HG03457 (cell line): ENCODE data around the gene CELF4.

Experiments
- ATAC-seq: cut with Tn5 transposase; IDR thresholded peaks from one replicate; pipeline ENCODE4 v1.9.1; 2021; ENCODE audit warnings: moderate number of reproducible peaks; ENCODE audit not compliant: unreplicated experiment

The CELF4 gene

DNA sequence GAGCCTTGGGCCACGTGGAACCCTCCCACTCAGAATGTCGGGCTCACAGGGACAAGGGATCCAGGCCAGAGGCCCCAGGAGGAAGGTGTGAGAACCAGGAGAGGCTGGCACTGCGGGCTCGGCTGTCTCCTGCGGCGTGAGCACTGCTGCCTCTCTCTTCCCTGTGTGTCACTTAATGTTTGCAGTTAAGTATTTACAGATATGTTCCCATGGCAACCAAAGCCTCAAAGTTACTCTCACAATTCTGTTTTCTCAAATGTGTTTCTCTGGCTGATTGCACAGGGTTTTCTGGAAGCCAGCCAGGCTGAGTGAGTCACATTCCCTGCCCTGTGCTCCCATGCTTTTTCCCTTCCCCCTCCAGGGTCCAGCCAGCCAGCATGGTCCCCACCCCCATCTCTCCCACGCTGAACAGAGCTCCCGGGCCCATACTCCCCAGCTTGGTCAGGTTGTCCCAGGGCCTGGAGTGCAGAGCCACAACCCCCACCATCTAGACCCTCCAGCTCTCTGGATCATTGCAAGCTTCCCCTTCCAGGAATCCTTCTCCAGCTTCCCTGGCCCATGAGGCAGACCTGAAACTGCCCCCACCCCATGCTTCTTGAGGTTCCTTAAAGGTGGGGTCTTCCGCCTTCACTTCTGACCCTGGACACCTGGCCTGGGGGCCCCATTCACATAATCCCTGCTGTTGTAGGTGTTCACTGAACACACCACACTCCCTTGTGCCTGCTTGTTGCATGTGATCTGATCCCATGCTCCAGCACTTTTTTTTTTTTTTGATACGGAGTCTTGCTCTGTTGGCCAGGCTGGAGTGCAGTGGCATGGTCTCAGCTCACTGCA lies 265.9 kb downstream of the CELF4 start:
- ATAC-seq = no peak

- ATAC-seq = no peak
Observed at GRCh38 chr18:37298816-37299215, 266.8 kb downstream of the CELF4 start.

DNA sequence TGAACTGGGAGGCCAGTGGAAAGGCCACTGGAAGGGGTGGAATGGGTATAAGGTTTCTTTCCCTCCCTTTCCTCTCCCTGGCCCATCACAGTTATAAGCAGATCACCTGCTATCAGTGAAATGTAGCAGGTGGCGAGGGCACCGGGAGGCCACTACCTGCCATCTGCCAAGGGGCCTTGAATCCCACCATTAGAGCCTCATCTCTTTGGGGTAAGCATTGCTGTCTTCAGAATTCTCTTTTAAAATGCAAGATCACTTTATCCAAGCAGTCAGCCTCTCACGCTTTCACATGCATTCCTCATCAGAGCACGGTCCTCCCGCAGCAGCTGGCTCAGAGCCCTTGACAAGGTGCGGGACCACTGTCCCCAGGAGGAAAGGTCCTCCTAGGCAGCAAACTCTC lies 268.5 kb downstream of the CELF4 start:
- ATAC-seq = no peak

GRCh38 chr18:37294951-37295350 lies 270.6 kb downstream of the CELF4 start:
- ATAC-seq = no peak

DNA sequence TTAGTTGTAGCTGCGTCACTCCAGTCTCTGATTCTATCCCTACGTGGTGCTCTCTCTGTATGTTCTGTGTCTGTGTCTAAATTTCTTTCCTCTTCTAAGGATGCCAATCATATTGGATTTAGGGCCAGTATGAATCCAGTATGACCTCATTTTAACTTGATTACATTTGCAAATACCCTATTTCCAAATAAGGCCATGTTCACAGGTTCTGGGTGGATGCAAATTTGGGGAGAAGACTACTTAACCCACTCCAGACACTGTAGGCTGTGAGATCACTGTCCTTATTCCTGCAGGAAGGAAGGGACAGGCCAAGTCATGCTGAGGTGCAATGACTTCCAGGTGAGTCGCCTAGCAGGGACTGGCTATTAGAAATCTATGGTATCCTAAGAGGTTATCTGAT lies 272.2 kb downstream of the CELF4 start:
- ATAC-seq = no peak

- ATAC-seq = no peak
Observed at GRCh38 chr18:37289423-37289822, 276.2 kb downstream of the CELF4 start.

DNA sequence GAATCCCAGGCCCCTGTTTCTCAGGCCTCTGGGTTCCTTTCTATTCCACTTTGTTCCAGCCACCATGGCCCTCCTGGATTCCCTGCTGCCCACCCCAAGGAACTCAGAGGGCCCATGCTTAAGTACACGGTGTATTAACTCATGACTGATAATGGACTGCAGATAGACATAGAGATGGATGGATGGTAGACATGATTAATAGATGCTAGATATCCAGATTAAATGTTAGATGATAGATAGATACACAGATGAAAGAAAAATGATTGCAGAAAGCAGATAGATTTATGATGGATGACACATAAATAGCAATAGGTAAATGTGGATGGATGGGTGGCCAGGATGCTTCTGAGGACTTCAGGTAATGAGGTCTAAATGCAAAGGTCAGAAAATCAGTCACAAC lies 278.0 kb downstream of the CELF4 start:
- ATAC-seq = no peak

GRCh38 chr18:37286801-37287200 lies 278.8 kb downstream of the CELF4 start:
- no peak for ATAC-seq

GRCh38 chr18:37285825-37286224 lies 279.8 kb downstream of the CELF4 start:
- ATAC-seq = no peak

DNA sequence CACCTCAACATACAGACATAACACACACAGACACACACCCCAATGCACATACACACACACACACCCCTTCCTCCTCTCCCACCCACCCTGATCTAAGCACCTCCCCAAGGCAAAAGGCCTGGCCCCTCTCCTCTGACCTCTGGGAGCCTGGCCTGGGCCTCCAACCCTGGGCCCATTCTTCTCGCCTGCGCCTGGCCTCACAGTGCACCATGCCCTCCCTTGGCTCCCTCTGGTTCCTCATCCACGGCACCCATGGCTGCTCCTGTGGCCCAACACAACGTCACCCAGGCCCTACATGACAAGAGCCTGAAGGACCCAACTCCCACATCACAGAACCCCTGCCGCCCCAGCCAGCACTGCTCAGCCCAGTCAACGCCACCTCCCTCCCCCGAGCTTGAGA lies 281.3 kb downstream of the CELF4 start:
- ATAC-seq = no peak

DNA sequence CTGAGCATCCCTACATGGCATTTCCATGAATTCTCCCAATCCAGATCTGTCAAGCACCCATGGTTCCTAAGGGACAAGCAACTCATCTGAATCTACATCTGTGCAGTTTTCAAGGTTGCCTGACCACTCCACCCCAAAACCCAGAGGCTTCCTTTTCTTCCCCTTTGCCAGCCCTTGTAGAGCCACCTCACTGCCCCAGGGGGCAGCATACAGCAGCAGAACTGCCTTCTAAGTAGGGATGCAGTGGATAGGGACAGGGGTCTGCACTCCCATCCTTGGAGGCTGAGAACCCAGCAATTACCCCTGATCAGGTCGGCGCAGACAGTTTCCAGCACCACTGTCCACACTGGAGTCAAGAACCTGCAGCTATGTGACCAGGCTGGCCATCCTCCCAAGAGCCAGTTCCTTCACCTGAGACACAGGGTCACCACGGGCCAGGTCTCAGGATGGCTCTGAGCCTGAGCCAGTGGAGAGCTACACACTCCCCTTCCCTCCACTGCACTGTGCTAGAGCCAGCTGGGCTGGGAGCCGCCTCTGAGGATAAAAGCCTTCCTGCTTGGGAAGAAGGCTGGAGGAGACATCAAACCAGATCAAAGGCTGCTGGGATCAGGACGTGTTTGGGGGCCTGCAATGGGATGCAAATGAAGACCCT lies 283.1 kb downstream of the CELF4 start:
- ATAC-seq = no peak

DNA sequence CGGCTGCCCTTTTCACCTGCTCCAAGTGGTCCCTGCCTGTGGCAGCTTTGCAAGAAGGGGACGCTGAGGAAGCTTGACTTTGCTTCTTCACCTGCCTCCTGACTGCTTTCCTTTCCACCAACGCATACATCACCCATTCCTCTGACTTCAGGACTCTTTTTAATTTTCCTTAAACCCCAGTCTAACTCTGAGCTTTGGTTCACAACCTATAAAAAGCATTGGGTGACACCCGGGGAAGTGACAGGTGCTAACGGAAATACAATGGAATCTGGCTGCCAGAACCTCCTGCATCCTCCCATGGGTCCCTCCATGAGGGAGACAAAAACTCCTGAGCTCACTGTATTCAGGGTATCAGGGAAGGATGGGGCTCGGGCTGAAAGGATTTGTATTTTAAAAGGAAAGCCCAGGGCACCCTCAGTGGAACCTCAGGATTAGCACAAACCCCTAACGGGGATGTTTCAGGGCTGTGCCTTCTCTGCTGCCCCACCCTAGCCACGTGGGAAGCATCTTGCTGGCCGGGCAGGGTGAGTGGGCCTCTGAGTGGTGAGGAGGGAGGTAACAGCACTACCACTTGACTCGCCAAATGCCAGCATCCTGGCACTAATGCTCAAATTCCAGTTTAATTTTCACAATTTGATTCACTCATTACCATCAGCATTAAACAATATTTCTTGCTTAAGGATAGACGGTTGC lies 284.8 kb downstream of the CELF4 start:
- ATAC-seq = no peak

GRCh38 chr18:37277804-37278203 lies 287.8 kb downstream of the CELF4 start:
- no peak for ATAC-seq

DNA sequence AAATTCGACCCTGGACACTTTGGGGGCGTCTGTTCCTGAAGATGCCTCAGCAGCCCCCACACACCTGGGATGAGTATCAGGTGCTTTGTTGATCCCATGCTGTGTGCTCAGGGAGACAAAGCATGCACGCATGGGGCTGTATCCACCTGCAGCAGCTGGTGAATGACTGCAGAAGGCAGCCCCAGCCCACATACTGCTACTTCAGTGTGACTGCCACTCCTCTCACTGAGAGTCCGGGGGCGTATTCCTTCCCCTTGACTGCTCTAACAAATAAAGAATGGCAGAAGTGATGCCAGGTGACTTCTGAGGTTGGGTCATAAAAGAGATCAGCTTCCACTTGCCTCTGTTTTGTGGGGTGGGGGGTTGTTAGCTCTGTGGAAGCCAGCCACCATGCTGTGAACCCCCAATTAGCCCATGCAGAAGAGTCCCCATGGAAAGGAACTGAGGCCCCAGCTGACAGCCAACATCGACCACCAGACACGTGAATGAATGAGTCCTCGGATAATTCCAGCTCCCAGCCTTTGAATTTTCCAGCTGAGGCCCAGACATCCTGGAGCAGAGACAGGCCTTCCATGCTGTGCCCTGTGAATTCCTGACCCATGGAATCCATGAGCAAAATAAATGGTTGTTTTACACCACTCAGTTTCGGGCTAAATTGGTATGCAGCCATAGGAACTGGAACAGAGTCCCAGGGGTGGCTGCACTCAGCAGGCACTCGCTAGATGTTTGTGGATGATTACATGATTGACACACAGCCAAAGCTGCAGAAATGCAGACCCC lies 289.3 kb downstream of the CELF4 start:
- no peak for ATAC-seq

DNA sequence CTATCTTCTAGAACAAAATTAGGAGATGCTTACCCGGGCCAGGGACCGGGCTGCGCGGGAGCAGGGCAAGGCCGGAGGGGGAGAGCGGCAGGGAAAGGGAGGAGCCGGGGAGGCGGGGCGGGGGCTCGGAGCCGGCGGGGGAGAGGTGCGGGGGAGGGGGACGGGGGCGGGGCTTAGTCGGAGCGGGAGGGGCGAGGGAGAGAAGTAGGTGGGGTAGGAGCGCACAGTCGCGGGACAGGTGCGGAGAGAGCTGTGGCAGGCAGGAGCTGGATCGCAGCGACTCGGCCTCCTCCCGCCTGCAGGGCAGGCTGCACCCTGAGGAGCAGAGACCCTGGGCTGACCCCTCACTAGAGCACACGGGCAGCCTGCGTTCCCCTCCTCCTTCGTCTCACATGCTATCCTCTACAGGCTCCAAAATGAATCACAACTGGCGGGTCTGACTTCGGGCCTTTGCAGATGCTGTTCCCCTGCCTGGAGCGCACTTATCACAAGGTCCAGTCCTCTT lies 290.3 kb downstream of the CELF4 start:
- ATAC-seq = no peak

DNA sequence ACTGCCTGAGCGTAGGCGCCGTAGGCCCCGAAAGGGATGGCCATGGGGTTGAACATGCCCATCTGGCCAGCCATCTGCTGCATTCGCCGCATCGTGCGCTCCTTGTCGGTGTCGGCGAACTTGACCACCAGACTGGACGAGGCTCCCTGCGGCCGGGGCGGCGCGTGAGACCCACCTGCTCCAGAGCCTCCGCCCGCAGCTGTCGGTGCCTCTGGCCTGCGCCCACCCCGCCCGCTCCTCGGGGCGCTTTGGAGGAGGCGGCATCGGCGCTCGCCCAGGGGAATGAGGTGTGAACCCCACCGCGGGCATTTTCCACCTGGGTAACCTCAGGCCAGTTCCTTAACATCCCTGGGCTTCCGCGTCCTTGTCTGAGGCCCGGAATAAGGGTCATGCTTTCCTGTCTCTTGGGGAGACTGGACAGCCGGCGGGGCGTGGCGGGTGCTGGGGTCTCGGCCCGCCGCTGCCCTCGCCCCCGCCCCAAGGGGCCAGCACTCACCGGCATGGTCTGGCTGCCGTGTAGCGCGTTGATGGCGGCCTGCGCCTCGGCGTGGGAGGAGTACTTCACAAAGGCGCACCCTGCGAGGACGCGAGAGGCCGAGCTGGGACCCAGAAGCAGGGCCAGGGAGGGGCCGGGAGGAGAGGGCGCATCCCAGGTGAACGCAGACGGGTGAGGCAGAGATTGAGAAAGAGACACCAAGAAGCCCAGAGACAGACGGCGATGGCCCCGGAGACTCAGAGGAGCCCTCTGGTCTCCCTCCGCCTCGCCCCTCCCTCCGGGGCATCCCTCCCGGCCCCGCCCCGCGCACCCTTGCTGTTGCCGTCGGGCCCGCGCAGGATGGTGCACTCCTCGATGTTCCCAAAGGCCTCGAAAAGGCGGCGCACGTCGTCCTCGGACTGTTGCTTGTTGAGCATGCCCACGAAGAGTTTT lies 291.0 kb downstream of the CELF4 start:
- ATAC-seq = no peak

- no peak for ATAC-seq
Observed at GRCh38 chr18:37272841-37273240, 292.8 kb downstream of the CELF4 start.

GRCh38 chr18:37272226-37272625 lies 293.4 kb downstream of the CELF4 start:
- no peak for ATAC-seq

GRCh38 chr18:37270666-37271052 lies 294.9 kb downstream of the CELF4 start:
- no peak for ATAC-seq
